ENCODE data around the gene RNPEP.

GRCh38 chr1:202016022-202016810 is 33.8 kb downstream of the RNPEP start:
- TF ChIP-seq CTCF (conservative IDR thresholded peaks at IDR 0.05; ENCODE audit: low read length) (no peak), EZH2phosphoT487 (IDR thresholded peaks at IDR 0.05; ENCODE audit: borderline replicate concordance, low read depth, low read length) (no peak)
